Right atrium auricular region (tissue), 2 donors: ENCODE results near the gene GABBR2. TPM values are rescaled to one million over a fixed set of nuclear protein-coding genes. Genes with fewer than 3 reads are reported as not detected.

ENCODE experiments used
- DNase-seq: peaks from one replicate; pipeline ENCODE4 v3.0.0-alpha.2; 2019; ENCODE audit warnings: low spot score
- H3K27ac ChIP-seq, 2 donors: fragments of 200-600 bp; sonication (generic); 1 replicate in 1 of 2; 2 replicates in 1 of 2; pipeline ENCODE4 v1.5.1; 2016 to 2019
- H3K27me3 ChIP-seq, 2 donors: fragments of 200-600 bp; sonication (generic); one replicate each; pipeline versions ENCODE4 v1.5.1 to v1.6.0; 2017 to 2019
- H3K36me3 ChIP-seq: fragments of 200-600 bp; sonication (generic); one replicate; pipeline ENCODE4 v1.5.1; 2016
- H3K4me1 ChIP-seq, 2 donors: fragments of 200-600 bp; sonication (generic); one replicate each; pipeline versions ENCODE4 v1.5.1 to v1.6.0; 2017 to 2019
- H3K4me3 ChIP-seq, 2 donors: fragments of 200-600 bp; sonication (generic); 1 replicate in 1 of 2; 2 replicates in 1 of 2; pipeline ENCODE4 v1.5.1; 2017 to 2019; ENCODE audit warnings: mild to moderate bottlenecking in 1 of 2, moderate library complexity in 1 of 2
- H3K9me3 ChIP-seq, 2 donors: fragments of 200-600 bp; sonication (generic); one replicate each; pipeline ENCODE4 v1.5.1; 2019
- total RNA-seq, 2 donors: library from RNA; depleted of rRNA; stranded (reverse); fragments of >200 nt; gene quantifications; one replicate each; pipeline ENCODE4 v1.1.0, GENCODE V29; 2016
- TF ChIP-seq, protein P1 (sequence below), 2 donors: fragments of 200-600 bp; sonication (generic); IDR thresholded peaks; one replicate each; pipeline ENCODE4 v1.5.1; 2019; ENCODE audit warnings: antibody characterized with exemption in 2 of 2

GABBR2 gene
- under 1 TPM in 1 of 2 donors, not detected in 1; 0.22 TPM for total RNA-seq

- Histone ChIP-seq H3K4me1 (peaks cover 0 to 24% of the 10 kb centered on the region in 2 donors), H3K9me3 (no peaks in the 10 kb centered on the region), H3K4me3 (peak within 1 kb of the TSS; percentile 19 to 45), H3K27ac (no peak within 1 kb of the TSS), H3K27me3 (peaks cover 3 to 19% of the 10 kb centered on the region in 2 donors), H3K36me3 (no peaks in the 10 kb centered on the region)
- TF ChIP-seq, protein P1, sequence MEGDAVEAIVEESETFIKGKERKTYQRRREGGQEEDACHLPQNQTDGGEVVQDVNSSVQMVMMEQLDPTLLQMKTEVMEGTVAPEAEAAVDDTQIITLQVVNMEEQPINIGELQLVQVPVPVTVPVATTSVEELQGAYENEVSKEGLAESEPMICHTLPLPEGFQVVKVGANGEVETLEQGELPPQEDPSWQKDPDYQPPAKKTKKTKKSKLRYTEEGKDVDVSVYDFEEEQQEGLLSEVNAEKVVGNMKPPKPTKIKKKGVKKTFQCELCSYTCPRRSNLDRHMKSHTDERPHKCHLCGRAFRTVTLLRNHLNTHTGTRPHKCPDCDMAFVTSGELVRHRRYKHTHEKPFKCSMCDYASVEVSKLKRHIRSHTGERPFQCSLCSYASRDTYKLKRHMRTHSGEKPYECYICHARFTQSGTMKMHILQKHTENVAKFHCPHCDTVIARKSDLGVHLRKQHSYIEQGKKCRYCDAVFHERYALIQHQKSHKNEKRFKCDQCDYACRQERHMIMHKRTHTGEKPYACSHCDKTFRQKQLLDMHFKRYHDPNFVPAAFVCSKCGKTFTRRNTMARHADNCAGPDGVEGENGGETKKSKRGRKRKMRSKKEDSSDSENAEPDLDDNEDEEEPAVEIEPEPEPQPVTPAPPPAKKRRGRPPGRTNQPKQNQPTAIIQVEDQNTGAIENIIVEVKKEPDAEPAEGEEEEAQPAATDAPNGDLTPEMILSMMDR (IDR thresholded peaks at IDR 0.05): no peak
- DNase-seq: no peak
These were observed at the start of gene GABBR2 for GRCh38 chr9:98708933-98709911. Gene GABBR2 (minus strand): TSS chr9:98708935. CDS start chr9:98708737, 198 bp downstream.

DNA sequence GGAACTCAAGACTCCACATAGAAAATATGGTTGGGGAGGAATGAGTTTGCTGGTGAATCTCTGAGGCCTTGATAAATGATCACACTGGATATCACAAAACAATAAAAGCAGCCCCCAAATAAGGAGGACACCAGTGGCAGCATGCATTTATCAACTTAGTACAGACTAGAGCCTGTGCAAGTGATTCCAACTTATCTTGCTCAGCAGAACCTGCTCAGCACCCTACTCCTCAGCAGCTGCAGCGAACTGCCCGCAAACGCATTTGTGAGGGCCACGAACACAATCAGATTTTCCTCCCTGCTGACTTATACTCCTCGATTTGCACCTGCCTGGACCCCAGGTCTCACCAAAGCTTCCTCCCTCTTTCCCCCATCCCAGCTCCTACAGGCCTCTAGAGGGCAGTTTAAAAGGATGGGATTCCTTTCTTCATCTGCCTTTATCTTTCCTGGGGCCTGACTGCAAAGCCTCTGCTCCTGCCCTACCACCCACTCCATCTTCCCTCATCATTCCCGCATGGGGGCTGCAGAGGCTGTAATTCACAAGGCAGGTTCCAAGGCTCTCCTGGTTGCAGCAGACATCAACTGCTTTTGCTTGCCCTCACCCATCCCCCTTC is 46.4 kb upstream of the GABBR2 start:
- no peak overlapping the region for H3K4me3 ChIP-seq
- TF ChIP-seq, protein P1 (IDR thresholded peaks at IDR 0.05): no peak
- H3K36me3 ChIP-seq: peaks cover 19% of the 10 kb centered on the region
- H3K27me3 ChIP-seq: no peaks in the 10 kb centered on the region
- no peak for DNase-seq
- H3K27ac ChIP-seq: no peak overlapping the region
- H3K9me3 ChIP-seq: peaks cover 0 to 11% of the 10 kb centered on the region in 2 donors
- no peaks in the 10 kb centered on the region for H3K4me1 ChIP-seq

DNA sequence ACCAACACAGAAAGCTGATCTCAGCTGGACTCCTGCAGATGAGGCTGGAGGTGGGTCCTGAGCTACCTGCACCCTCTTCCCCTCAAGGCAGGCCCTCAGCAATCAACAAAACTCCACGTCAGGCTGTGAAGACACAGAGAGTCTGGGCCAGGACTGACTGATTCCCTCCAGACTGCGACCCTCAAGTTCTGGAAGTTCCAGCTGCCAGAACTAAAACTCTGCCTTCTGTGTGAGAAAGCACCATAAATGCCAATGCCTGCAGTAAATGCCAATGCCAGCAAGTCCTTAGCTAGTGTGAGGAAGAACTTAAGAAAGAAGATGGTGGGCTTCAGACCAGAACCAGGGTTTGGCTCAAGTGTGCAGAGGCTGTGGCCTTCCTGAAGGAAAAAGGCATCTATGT is 42.5 kb upstream of the GABBR2 start:
- H3K27ac ChIP-seq: no peak overlapping the region
- no peak overlapping the region for H3K4me3 ChIP-seq
- TF ChIP-seq, protein P1 (IDR thresholded peaks at IDR 0.05): no peak
- no peaks in the 10 kb centered on the region for H3K4me1 ChIP-seq
- H3K27me3 ChIP-seq: no peaks in the 10 kb centered on the region
- no peaks in the 10 kb centered on the region for H3K9me3 ChIP-seq
- no peak for DNase-seq
- peaks cover 22% of the 10 kb centered on the region for H3K36me3 ChIP-seq

DNA sequence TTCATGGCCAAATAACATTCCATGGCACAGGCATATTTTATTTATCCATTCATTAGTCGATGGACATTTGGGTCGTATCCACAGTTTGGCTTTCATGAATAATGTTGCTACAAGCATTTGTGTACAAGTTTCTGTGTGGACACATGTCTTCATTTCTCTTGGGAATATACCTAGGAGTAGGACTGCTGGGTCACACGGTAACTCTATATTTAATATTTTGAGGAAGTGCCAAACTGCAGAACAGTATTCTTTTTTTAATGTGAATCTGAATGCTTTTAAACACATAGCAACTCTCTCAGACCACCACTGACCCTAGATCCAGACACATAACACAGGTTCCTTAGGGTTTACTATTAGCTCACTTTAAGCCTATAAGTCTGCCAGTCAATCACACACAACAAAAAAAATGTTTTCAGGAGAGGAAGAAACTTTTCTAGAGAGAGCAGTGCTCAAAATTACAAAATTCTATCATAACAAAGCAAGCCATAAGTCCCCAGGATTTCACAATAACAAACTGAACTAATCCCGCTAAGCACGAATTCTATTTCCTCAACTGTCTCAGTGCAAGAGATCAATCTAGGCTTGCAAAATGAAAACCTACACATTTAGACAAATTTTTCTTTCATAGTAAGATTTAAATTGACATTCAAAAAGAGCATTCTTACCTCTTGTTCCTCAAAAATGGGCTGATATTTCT is 41.8 kb upstream of the GABBR2 start:
- peaks cover 15% of the 10 kb centered on the region for H3K36me3 ChIP-seq
- H3K27me3 ChIP-seq: no peaks in the 10 kb centered on the region
- no peaks in the 10 kb centered on the region for H3K4me1 ChIP-seq
- DNase-seq: no peak
- TF ChIP-seq, protein P1 (IDR thresholded peaks at IDR 0.05): no peak
- no peaks in the 10 kb centered on the region for H3K9me3 ChIP-seq
- H3K27ac ChIP-seq: no peak overlapping the region
- no peak overlapping the region for H3K4me3 ChIP-seq

DNA sequence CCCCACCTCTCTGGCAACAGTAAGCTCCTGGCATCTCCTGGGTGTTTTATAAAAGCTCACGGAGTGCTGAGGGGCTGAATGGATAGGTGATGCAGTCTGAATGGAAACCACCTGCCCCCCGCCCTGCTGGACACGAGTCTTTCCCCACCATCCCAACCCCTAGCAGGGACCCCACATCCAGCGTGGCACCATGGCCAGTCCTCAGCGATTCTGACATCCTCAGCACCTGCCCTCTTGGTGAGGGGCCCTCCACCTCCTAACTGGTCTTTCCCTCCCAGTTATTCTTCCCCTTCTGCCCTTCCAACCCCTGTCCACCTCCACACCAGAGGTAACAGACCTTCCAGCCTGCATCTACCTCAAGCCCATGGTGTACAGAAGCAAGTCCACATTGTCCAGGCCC is 38.7 kb upstream of the GABBR2 start:
- no peaks in the 10 kb centered on the region for H3K4me1 ChIP-seq
- no peak for DNase-seq
- H3K27me3 ChIP-seq: no peaks in the 10 kb centered on the region
- H3K4me3 ChIP-seq: no peak overlapping the region
- peaks cover 6% of the 10 kb centered on the region for H3K36me3 ChIP-seq
- H3K9me3 ChIP-seq: no peaks in the 10 kb centered on the region
- TF ChIP-seq, protein P1 (IDR thresholded peaks at IDR 0.05): no peak
- no peak overlapping the region for H3K27ac ChIP-seq
